Esophagus squamous epithelium (tissue), 4 donors: Measurements from ENCODE around the gene GPR37.

Source experiments
- POLR2A ChIP-seq, 4 donors: fragments of 450-650 bp; IDR thresholded peaks; one replicate each; pipeline ENCODE4 v1.6.1; 2017; ENCODE audit warnings: antibody characterized with exemption in 4 of 4, mild to moderate bottlenecking in 4 of 4, moderate library complexity in 3 of 4
- TF ChIP-seq, protein P1 (sequence below), 6 experiments: fragments of 450-650 bp in 4 of 6; fragments of 200-600 bp in 2 of 6; sonication (generic) in 2 of 6; IDR thresholded peaks; one replicate each; pipeline ENCODE4 v1.5.1; 2016 to 2019; ENCODE audit warnings: antibody characterized with exemption in 6 of 6, mild to moderate bottlenecking in 4 of 6, moderate library complexity in 4 of 6

DNA sequence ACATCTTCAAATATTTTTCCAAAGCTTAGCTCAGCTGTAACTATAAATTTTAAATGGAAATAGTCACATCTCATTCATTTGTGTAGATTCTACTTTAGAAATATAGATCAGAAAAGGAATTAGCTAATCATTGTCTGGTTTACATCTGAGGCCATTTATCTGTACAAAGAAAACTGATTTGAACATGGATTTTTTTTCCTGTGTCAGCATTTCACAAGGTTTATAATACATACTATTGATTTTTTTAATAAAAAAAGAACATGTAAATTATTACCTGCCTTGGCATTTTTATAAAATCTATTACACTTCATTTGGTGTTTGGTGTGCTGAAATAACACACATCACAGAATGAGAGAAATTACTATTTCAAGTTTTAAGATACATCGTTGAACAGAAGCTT, 3.5 kb upstream of the GPR37 start:
- TF ChIP-seq, protein P1, sequence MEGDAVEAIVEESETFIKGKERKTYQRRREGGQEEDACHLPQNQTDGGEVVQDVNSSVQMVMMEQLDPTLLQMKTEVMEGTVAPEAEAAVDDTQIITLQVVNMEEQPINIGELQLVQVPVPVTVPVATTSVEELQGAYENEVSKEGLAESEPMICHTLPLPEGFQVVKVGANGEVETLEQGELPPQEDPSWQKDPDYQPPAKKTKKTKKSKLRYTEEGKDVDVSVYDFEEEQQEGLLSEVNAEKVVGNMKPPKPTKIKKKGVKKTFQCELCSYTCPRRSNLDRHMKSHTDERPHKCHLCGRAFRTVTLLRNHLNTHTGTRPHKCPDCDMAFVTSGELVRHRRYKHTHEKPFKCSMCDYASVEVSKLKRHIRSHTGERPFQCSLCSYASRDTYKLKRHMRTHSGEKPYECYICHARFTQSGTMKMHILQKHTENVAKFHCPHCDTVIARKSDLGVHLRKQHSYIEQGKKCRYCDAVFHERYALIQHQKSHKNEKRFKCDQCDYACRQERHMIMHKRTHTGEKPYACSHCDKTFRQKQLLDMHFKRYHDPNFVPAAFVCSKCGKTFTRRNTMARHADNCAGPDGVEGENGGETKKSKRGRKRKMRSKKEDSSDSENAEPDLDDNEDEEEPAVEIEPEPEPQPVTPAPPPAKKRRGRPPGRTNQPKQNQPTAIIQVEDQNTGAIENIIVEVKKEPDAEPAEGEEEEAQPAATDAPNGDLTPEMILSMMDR (IDR thresholded peaks at IDR 0.05), result no peak
- no peak for TF ChIP-seq POLR2A (IDR thresholded peaks at IDR 0.05)
